GM18907 (cell line): ENCODE results near the gene RAPGEF5.

ENCODE experiments used
- ATAC-seq: cut with Tn5 transposase; IDR thresholded peaks from one replicate; pipeline ENCODE4 v1.9.1; 2021; ENCODE audit warnings: mild to moderate bottlenecking, moderate library complexity; ENCODE audit not compliant: unreplicated experiment

RAPGEF5 gene

DNA sequence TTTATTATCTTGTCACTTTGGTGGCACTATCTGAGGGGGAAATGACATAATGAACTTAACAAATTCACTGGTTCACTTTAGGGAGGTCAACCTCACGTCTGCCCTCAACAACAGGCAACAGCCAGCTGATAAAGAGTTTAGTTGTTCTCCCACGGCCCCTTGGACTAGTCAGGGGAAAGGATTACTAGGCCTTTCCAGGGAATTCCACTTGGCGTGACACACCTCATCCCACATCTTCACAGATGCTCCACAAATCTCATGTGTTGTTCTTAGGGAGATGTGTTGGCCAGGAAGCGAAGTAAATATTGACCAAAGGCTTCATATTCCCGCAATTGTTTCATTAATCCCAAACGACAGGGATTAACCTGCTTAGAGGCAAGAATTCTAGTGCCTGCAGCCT lies 227.8 kb downstream of the RAPGEF5 start:
- no peak for ATAC-seq

DNA sequence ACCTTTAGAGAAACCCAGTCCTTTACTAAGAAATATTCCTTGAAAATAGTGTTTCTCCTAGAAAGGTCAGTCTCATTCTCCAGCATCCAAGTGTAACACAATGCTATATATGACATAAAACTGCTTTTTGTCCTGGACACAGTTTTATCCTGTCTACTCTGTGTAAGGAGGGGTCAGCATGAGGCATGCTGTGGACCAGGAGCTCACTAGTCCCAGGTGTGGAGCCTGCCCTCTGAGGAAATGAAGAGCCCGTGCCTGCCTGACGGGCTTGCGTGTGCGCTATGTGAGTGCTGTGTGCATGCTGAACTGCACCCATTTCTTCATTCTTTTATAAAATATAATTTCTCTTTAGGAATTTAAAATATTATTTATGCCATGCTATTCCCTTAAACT lies 228.4 kb downstream of the RAPGEF5 start:
- no peak for ATAC-seq

DNA sequence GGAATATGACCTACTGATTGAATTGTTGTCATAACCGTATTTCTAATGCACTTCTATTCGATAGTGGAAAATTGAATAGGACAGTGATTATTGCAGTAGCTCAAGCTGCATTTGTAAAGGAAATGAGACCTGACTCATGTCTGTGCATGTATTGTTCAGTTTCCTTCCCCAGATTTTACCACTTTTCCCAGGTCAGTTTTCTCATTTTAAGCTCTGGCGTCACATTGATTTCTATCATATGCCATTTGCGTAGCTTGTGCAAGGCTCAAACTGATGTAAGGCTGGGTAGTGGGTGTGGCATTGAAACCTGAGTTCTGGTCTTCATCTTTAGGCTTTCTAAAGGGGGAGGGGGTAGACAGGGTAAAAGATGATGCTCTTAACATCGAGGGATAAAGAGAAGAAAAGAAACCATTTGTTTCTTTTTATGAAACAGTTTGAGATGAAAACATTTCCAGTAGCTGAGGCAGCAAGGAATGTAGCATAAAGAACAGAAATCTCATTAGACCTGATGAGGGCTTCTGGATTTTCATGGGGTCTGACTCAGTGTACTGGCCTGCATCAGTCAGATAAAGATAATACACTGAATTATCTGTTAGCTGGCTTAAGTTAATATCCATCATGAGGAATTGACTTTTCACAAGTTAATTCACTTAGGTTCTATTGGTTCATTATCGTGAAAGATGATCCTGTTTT lies 229.0 kb downstream of the RAPGEF5 start:
- ATAC-seq, result no peak

DNA sequence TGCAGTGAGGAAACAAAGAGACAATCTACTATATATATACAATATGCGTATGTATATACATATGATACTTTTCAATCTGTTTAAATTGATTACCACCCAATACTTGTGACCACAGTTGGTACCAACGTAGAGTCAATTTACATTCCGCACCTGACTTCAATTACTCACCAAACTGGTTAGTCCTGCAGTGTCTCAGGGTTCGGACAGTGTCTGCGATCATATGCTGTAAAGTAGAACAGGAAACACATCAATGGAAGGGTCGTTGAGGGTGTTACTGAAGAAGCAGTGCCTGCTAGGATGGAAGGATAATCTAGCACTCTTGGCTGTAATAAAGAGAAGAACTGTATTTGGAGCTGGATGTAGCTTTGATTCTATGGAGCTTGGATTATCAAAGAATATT lies 231.5 kb downstream of the RAPGEF5 start:
- ATAC-seq, result no peak

DNA sequence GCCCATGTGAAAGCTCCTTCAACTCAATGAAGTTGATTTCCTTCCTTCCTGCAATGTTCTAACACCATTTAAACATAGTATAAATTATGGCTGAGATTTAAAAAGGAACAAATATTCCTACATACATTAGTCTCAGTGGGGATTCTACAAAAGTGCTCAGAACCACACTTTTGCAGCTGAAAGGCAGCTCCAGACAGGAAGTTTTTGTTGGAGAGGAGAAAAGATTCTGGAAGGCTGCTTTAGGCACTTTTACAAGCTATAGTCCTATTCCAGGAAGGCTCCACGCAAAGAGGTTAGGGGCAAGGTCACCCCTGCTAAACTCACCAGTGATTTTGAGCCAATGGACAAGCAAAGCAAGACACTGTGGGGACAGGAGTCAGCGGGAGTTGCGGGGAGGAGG lies 232.0 kb downstream of the RAPGEF5 start:
- no peak for ATAC-seq

DNA sequence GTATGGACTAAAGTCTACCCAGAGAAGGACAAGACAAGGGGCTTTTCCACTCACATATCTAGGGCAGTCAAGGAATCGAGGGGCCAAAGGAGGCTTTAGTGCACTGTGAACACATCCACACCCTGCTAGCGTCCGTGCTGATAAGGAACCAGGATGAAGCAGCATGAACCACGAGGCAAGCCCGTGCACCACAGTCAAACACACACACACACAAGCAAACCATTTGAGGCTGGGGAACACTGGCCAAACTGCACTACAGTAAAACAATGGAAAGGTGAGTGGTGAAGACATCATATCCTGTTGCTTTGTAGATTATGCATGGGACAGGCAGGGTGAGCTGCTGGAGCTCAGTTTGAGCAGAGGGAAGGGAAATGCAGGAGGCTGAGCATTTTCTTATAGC lies 233.8 kb downstream of the RAPGEF5 start:
- no peak for ATAC-seq

DNA sequence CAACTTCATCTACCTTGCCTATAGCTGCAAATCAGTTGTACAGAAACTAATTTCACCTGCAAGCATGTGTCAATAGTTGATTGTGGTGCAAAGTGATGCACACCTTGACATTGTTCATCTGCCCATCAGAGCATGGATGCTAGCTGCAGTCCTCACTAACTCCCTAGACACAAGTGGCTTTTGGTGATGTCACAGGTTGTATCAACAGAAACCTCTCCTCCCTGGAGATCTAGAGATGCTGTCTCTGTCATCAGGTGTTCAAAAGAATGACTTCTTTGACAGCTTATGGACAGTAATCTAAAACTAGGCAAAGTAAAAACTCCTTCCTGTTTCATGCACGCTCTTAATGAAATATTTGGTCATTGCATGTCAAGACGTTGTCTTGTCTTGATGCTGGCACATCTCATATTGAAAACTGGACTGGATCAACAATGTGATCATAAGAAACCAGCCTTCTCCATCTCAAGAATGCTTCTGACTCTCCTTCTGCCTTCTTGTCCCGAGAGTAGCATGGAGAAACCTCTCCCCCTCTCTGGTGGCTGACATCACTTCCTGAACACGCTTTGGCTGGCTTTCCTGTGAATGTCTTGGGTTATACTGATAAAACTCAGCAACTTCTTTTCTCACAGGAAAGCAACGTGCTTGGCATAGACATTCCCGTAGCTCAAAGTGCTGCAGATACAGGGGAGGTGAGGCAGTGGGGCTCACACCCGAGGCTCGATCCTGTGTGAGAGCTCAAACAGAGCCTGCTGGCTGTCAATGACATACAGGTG lies 235.1 kb downstream of the RAPGEF5 start:
- no peak for ATAC-seq

DNA sequence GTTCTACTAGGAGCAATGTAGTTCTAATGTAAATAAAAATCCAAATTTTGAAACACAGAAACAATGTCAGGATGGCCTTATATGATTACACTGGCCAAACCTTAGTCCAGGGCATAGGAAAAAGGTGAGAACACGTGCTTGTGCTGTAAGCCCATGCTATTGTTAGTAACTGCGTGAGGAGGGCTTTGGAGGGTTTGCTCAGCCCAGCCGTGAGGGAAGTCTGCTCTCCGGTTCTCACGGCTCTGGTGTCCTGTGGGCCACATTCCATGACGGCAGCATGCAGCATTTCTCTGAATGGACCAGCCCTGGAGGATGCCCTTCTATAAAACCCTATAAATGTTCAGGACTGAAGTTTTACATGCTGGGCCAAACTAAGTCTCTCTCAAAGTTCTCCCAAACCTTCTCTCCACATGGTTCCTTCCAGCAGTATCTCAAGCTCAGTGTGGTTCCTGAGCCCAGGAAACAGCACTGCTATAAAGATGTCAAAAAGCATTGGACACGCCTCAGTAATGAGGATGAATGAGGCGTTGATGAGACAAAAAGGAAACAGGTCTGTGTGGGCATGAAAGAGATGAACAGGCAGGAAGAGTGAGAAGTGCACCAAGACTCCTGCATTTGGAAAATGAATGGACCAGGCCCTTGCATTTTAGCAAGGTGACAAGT lies 236.4 kb downstream of the RAPGEF5 start:
- no peak for ATAC-seq

DNA sequence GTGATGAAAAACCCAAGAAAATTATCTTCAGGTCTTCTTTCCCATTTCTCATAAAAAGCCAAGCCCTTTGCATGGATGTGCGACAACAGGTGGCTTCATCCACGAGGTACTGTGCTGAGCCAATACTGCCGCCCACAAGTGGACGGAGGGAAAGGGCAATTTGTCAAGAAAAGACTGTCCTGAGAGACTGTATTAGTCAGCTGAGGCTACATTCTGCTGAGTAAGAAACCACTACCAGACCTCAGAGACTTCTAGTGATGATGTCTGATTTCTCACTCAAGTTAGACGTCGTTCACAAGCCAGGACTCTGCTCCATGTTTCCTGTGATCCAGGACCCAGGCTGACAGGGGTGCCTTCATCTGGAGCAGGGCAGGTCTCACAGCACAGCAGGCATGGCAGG lies 239.7 kb downstream of the RAPGEF5 start:
- ATAC-seq, result no peak

DNA sequence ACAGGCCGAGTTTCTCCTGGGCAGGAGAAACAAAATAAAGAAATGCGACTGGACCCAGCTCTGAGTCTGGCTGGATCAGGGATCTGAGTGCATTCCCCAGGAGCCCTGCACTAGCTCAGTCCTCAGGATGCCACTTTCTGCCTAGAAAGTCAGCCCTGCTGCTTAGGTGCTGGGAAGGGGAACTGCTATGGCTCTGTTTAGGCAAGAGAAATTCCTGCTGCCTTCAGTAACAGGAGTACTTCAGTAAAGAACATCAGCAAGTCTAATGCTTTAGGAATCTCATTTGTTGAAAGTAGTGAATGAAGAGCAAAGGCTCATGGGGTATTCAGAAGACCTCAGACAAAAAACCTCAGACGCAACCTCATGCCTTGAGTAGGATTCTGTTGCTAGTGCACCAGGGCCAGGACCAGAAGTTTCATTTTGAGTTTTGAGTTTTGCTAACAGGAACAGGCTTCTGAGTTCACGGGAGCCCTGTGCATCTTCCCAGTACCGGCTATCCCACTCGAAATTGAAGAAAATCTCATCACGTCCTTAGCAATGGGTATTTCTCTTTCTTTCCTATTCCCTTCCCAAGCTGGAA lies 240.4 kb downstream of the RAPGEF5 start:
- no peak for ATAC-seq

DNA sequence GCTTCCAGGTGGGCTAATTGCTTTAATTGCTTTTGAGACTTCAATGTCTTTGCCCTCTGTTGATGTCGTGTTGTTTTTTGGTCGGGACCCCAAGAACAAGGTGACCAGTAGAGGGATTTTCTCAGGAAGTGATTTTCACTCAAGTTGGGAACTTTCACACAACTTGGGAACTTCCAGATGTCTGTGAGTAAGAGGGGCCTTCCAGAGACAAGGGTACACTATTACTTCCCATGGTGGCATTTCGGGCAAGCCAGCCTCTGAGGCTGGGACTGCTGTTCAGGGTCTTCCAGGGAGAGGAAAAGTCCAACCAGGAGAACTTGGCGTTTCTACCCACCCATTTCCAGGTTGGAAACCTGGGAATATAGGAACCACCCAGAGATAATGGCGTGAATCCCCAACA lies 241.3 kb downstream of the RAPGEF5 start:
- no peak for ATAC-seq

DNA sequence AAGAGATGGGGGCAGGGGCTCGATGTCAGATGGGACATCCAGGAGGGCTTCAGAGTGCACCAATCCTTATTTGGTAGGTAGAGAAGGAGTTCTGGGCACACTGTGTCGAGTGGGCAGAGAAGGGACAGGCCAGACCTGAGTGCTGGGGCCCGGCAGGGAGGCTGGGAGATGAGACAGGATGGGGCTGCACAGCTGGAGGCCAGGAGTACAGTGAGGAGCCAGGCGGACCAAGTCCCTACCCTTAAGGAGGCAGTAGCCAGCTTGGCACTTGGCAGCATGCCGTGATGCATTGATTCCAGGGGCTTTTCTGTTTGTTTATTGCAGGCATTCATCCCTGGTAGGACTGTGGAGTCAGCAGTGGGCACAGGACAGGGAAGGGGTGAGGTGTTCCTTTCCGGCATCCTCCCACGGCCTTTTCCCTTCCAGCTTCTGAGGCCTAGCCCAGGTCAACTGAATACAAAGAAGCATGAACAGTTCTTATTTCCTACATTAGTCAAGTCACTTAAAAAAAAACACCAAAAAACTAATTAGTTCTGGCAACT lies 242.4 kb downstream of the RAPGEF5 start:
- no peak for ATAC-seq

DNA sequence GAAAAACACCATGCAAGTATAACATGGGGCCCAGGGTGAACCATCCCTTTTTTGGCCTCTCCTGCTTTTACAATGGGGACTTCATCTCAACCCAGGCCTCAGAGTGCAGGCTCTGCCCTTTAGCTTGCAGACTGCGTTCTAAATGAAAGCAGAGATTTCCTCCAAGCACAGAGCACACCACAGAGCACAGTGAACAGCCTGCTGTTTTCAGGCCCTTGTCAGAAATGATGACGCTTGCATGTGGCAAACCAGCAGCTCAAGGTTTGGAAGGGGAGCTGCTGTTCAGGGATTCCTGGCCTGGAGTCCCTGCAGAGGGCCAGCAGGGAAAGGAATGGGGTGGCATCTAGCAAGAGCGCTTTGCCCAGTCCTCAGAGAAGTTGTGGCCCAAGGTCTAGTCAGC lies 243.9 kb downstream of the RAPGEF5 start:
- ATAC-seq, result no peak

DNA sequence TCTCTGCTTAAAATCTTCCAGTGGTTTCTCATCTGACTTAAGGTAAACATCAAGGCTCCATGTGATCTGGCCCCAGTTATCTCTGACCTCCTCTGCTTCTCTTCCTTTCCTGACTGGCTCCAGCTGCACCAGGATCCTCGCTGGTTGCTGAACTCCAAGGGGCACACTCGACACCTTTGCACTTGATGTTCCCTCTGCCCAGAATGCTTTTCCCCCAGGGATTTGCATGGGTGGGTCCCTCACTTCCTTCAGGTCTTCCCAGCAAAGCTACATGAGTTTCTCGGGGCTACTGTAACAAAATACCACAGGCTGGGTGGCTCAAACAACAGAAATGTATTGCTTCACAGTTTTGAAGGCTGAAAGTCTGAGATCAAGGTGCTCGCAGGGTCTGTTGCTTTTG lies 245.3 kb downstream of the RAPGEF5 start:
- ATAC-seq, result no peak

DNA sequence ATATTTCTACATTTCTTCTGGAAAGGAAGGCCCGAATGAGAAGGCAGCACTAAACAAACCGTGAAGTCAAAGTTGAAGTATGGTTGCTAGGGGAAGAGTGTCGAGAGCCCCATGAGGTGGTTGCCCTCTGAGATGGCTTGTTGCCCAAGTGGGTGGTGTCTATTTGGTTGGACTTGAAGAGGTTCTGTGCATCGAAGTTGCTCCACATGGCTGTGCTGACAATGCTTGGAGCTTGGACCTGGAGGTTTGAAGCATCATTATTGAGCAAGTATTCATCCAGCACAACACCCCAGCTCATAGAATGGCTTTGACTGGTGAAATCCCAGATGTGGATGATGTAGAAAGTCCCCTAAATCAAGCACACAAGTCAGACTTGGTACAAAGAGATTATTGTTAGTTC lies 246.1 kb downstream of the RAPGEF5 start:
- ATAC-seq, result no peak

DNA sequence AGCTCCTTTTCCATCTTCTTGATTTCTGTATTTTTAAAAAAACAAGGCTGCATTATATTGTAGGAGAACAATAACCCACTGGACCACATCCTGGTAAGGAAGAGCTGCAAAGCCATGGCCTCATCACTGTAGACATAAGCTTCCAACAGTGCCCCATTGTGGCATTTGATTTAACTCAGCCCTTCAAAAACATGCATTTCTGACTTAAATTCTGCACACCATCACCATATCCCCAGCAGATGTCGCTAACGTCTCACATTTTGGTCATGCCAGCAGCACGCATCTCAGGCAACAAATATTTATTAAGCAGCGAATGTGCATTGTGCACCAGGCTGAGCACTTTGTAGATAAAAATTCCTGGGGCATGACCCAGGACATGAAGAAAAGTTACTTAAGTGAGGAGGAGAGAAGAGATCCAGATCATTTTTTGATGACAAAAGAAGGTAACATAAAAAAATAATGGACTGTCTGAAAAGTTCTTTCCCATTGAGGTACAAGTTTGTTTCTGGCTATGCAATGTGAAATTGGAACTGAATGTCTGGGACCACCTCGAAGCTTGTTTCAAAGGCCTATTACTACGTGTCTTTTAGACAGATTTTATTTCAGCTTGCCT lies 246.6 kb downstream of the RAPGEF5 start:
- ATAC-seq, result peak; percentile 71

DNA sequence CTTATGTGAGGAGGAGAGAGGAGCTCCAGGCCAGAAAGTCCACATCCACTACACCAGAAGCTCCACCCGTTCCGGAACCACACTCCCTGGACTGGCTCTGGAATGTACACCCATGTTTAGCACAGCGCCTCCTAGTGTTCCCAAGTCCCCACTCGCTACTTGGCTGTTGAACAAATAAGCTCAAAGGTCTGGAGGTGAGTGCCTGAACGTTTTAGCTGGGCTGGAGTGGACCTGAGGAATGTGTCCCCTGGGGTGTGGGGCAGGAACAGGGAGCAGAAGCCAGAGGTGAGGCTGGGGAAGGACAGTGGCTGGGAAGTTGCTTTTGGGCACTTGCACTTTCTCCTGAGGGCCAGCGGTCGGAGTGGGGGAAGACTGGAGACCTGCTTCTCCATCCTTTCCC lies 247.2 kb downstream of the RAPGEF5 start:
- no peak for ATAC-seq

DNA sequence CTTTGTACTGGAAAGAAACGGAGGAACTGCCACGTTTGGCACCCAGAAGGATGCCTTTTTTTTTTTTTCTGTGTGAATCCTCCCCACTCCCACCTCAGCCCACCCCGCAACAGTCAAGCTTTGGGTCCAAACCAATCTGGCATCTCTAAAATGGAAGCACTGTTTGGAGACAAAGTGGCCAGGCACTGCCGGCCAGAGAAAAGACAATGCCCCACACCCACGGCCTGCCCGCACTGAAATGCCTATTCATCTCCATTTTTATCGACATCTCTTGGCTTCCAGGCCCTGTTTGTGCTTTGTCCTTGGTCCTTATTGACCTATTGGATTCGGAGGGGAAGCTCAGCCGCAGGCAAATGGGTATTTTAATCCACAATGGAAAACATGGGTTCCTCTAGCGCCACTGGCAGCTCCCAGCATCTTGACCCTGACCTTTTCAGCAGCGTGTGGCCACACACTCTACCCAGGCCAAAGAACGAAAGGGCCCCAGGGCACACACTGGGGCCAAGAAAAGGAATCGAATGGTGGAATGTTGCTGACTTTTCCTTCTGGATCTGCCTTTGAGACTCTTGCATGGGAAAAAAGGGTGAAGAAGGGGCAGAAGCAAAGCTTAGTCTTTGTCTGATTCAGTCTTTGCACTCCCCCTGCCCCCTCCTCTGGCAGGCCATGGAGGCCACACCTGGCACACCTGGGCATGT lies 248.7 kb downstream of the RAPGEF5 start:
- no peak for ATAC-seq

DNA sequence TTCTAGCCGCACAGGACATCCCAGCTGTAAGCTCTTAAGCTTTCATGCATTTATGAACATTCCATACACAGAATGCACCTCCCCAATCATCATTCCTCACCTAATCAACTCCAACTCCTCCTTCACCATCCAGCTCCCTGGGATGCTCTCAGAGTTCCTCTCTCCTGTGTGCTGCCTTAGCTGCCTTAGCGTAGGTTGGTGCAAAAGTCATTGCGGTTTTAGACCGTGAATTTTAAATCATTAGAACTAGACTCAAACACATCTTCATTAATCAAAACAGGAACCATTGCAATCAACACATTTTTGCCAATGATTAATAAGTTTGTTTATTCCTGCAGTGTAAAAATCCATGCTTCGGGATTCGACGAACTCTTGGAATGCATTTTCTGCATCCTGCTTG lies 251.4 kb downstream of the RAPGEF5 start:
- ATAC-seq, result no peak
